B cell (primary cell): ENCODE results near the gene CILP2. TPM values are rescaled to one million over a fixed set of nuclear protein-coding genes. Genes with fewer than 3 reads are reported as not detected.

Experiments used
- ATAC-seq: fragments of 200-7000 bp; cut with Tn5 transposase; one replicate; pipeline ENCODE4 v1.10.0; 2021; ENCODE audit warnings: low read depth, mild to moderate bottlenecking, moderate number of reproducible peaks, moderate library complexity
- CTCF ChIA-PET: fragments of 350-600 bp; sonication (Branson Sonifier 250); formaldehyde crosslinking; loops from one replicate; lab custom pipeline; 2021; ENCODE audit warnings: antibody characterized with exemption, inconsistent platforms; lab: Charles Lee
- POLR2A ChIA-PET: fragments of 350-600 bp; sonication (Branson Sonifier 250); formaldehyde crosslinking; loops from one replicate; lab custom pipeline; 2021; ENCODE audit warnings: antibody characterized with exemption; lab: Charles Lee
- DNase-seq: peaks from one replicate; pipeline ENCODE4 v3.0.0; 2013
- H2AFZ ChIP-seq: 2 replicates; pipeline ENCODE4 v1.6.1; 2012; ENCODE audit warnings: mild to moderate bottlenecking, low read depth, low read length; ENCODE audit not compliant: insufficient read depth, poor library complexity, severe bottlenecking
- H3K27ac ChIP-seq, 2 donors: 1 replicate in 1 of 2; 2 replicates in 1 of 2; pipeline ENCODE4 v1.5.1; 2012 to 2013; ENCODE audit warnings: low read length in 2 of 2, mild to moderate bottlenecking in 2 of 2, moderate library complexity in 1 of 2
- H3K27me3 ChIP-seq, 4 experiments: fragments of 200-600 bp in 1 of 4; sonication (generic) in 1 of 4; replicated peaks in 1 of 4; 1 replicate in 2 of 4; 2 replicates in 2 of 4; pipeline versions ENCODE4 v1.6.1 to v1.7.0; 2013 to 2016; ENCODE audit warnings: low read length in 3 of 4, mild to moderate bottlenecking in 2 of 4, mixed read lengths in 1 of 4, moderate library complexity in 1 of 4; ENCODE audit not compliant: insufficient read depth in 4 of 4, control insufficient read depth in 3 of 4; ENCODE audit errors: control extremely low read depth in 1 of 4
- H3K36me3 ChIP-seq, 2 experiments: replicated peaks in 1 of 2; 1 replicate in 1 of 2; 2 replicates in 1 of 2; pipeline versions ENCODE4 v1.6.1 to v1.7.1; 2013; ENCODE audit warnings: low read length in 1 of 2; ENCODE audit not compliant: insufficient read depth in 2 of 2, control insufficient read depth in 1 of 2; ENCODE audit errors: control extremely low read depth in 1 of 2, extremely low read depth in 1 of 2
- H3K4me1 ChIP-seq, 2 donors: fragments of 200-600 bp in 1 of 2; sonication (generic) in 1 of 2; 1 replicate in 1 of 2; 2 replicates in 1 of 2; pipeline versions ENCODE4 v1.5.1 to v1.6.1; 2013 to 2017; ENCODE audit warnings: low read length in 2 of 2; ENCODE audit not compliant: control insufficient read depth in 2 of 2, insufficient read depth in 2 of 2
- H3K4me2 ChIP-seq: replicated peaks from 2 replicates; pipeline ENCODE3; 2012; ENCODE audit warnings: mild to moderate bottlenecking, low read depth, low read length; ENCODE audit not compliant: poor library complexity, severe bottlenecking
- H3K4me3 ChIP-seq, 5 experiments: fragments of 200-600 bp in 1 of 5; sonication (generic) in 1 of 5; 1 replicate in 3 of 5; 2 replicates in 2 of 5; pipeline versions ENCODE4 v1.5.1 to v1.7.0; 2011 to 2016; ENCODE audit warnings: low read length in 4 of 5, mild to moderate bottlenecking in 4 of 5, low read depth in 2 of 5, control low read depth in 1 of 5, moderate library complexity in 1 of 5; ENCODE audit not compliant: insufficient read depth in 1 of 5; ENCODE audit errors: control extremely low read depth in 1 of 5, extremely low read depth in 1 of 5
- H3K79me2 ChIP-seq: fragments of 200-600 bp; sonication (generic); one replicate; pipeline ENCODE4 v1.6.0; 2016; ENCODE audit warnings: low read length; ENCODE audit not compliant: control insufficient read depth, insufficient read depth
- H3K9ac ChIP-seq: fragments of 200-600 bp; sonication (generic); 2 replicates; pipeline ENCODE4 v1.6.1; 2017; ENCODE audit warnings: mild to moderate bottlenecking, low read length, moderate library complexity
- H3K9me3 ChIP-seq, 3 donors: one replicate each; pipeline versions ENCODE4 v1.6.1 to v1.7.1; 2013; ENCODE audit warnings: low read length in 2 of 3; ENCODE audit not compliant: control insufficient read depth in 2 of 3, insufficient read depth in 1 of 3; ENCODE audit errors: control extremely low read depth in 1 of 3
- H4K20me1 ChIP-seq: 2 replicates; pipeline ENCODE4 v1.6.0; 2012; ENCODE audit warnings: mild to moderate bottlenecking, low read length; ENCODE audit not compliant: insufficient read depth, control insufficient read depth, poor library complexity, severe bottlenecking
- H3K27ac Mint-ChIP-seq: one replicate; pipeline ENCODE4 v1.8.0; 2021; ENCODE audit warnings: mixed read lengths
- H3K27me3 Mint-ChIP-seq: one replicate; pipeline ENCODE4 v1.8.0; 2021; ENCODE audit warnings: mixed read lengths
- H3K4me1 Mint-ChIP-seq: one replicate; pipeline ENCODE4 v1.8.0; 2021; ENCODE audit warnings: mixed read lengths
- H3K4me3 Mint-ChIP-seq: one replicate; pipeline ENCODE4 v1.8.0; 2021; ENCODE audit warnings: mixed read lengths
- H3K9me3 Mint-ChIP-seq: one replicate; pipeline ENCODE4 v1.8.0; 2022; ENCODE audit warnings: mixed read lengths; ENCODE audit not compliant: insufficient read depth
- EZH2 ChIP-seq: IDR thresholded peaks from 2 replicates; pipeline ENCODE4 v1.6.1; 2012; ENCODE audit warnings: borderline replicate concordance, low read depth, mild to moderate bottlenecking, moderate library complexity, low read length; ENCODE audit not compliant: insufficient read depth, poor library complexity, severe bottlenecking
- WGBS: methylation state at CpG from one replicate; pipeline ENCODE4 v1.1.5; 2013; ENCODE audit warnings: missing lambda C conversion rate; ENCODE audit not compliant: insufficient coverage; 5-methylcytosine and 5-hydroxymethylcytosine counted together
- intact Hi-C: fragments of 100-400 bp; cut with micrococcal nuclease; formaldehyde crosslinking; loops from one replicate; pipeline ENCODE4 v1.10.0; 2022
- polyA plus RNA-seq: library from polyadenylated mRNA; depleted of rRNA; stranded (reverse); fragments of >200 nt; gene quantifications from 2 replicates; pipeline ENCODE4 v1.2.3, GENCODE V29; 2012
- total RNA-seq, 2 donors: library from RNA; stranded (reverse); fragments of 120-200 nt in 1 of 2; gene quantifications; 1 replicate in 1 of 2; 2 replicates in 1 of 2; pipeline versions ENCODE4 v1.2.3 to v1.2.4, GENCODE V29; 2013 to 2022
- TF ChIP-seq, protein P1 (sequence below): fragments of 200-600 bp; IDR thresholded peaks from one replicate; pipeline ENCODE4 v1.8.0; 2022; ENCODE audit warnings: antibody characterized with exemption, mild to moderate bottlenecking

The CILP2 gene
- total and polyA plus RNA-seq, 2 donors (not counting 1 experiment from before 2014, with no cell fraction given): 0.04 to 0.12 TPM

GRCh38 chr19:19592690-19593089, 54.6 kb downstream of the CILP2 start:
- POLR2A ChIA-PET: no interaction called here

GRCh38 chr19:19594381-19594780, 56.3 kb downstream of the CILP2 start:
- POLR2A ChIA-PET: no interaction called here
- H3K9ac ChIP-seq: no peak overlapping the region
- DNase-seq (no peak), ATAC-seq (no peak)
- no peak overlapping the region for H3K4me3 ChIP-seq
- no peak overlapping the region for H3K4me2 ChIP-seq
- H3K4me1 ChIP-seq: peaks cover 8 to 39% of the 10 kb centered on the region in 2 donors
- WGBS: no CpG with 5 or more reads among the region's 4 CpGs
- H3K4me1 Mint-ChIP-seq: peaks cover 49% of the 10 kb centered on the region
- no peaks in the 10 kb centered on the region for H3K27me3 Mint-ChIP-seq
- no peaks in the 10 kb centered on the region for H3K79me2 ChIP-seq
- no peaks in the 10 kb centered on the region for H3K36me3 ChIP-seq
- no peaks in the 10 kb centered on the region for H3K9me3 ChIP-seq
- no peak overlapping the region for H2AFZ ChIP-seq
- H3K4me3 Mint-ChIP-seq: no peak overlapping the region
- H4K20me1 ChIP-seq: no peaks in the 10 kb centered on the region
- no peak overlapping the region for H3K27ac Mint-ChIP-seq
- CTCF ChIA-PET: interaction anchor here (0.7 to 1.3 kb wide), 2 partner anchors 11 to 40 kb away, joined by 3 read pairs; no protein-coding TSS in a partner anchor
- no peak for TF ChIP-seq EZH2
- TF ChIP-seq, protein P1, sequence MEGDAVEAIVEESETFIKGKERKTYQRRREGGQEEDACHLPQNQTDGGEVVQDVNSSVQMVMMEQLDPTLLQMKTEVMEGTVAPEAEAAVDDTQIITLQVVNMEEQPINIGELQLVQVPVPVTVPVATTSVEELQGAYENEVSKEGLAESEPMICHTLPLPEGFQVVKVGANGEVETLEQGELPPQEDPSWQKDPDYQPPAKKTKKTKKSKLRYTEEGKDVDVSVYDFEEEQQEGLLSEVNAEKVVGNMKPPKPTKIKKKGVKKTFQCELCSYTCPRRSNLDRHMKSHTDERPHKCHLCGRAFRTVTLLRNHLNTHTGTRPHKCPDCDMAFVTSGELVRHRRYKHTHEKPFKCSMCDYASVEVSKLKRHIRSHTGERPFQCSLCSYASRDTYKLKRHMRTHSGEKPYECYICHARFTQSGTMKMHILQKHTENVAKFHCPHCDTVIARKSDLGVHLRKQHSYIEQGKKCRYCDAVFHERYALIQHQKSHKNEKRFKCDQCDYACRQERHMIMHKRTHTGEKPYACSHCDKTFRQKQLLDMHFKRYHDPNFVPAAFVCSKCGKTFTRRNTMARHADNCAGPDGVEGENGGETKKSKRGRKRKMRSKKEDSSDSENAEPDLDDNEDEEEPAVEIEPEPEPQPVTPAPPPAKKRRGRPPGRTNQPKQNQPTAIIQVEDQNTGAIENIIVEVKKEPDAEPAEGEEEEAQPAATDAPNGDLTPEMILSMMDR: no peak
- no peak overlapping the region for H3K27ac ChIP-seq
- H3K9me3 Mint-ChIP-seq: no peaks in the 10 kb centered on the region
- intact Hi-C loops: no loop called here
- H3K27me3 ChIP-seq: no peaks in the 10 kb centered on the region

More at GRCh38 chr19:19592690-19593089, 54.6 kb downstream of the CILP2 start:
- Histone ChIP-seq H3K9me3 (no peaks in the 10 kb centered on the region), H3K27me3 (no peaks in the 10 kb centered on the region), H3K36me3 (no peaks in the 10 kb centered on the region), H3K4me3 (no peak overlapping the region), H3K27ac (no peak overlapping the region), H3K4me2 (no peak overlapping the region), H3K9ac (no peak overlapping the region), H2AFZ (no peak overlapping the region), H4K20me1 (no peaks in the 10 kb centered on the region), H3K4me1 (peaks cover 6 to 22% of the 10 kb centered on the region in 2 donors), H3K79me2 (no peaks in the 10 kb centered on the region)
- CTCF ChIA-PET: no interaction called here
- ATAC-seq (no peak), DNase-seq (no peak)
- H3K27ac Mint-ChIP-seq: peak overlapping the region; percentile 50
- peaks cover 35% of the 10 kb centered on the region for H3K4me1 Mint-ChIP-seq
- WGBS: 100% methylated on average over 5 of the region's 10 CpGs
- H3K27me3 Mint-ChIP-seq: no peaks in the 10 kb centered on the region
- TF ChIP-seq, protein P1: no peak
- TF ChIP-seq EZH2: no peak
- intact Hi-C loops: no loop called here
- H3K9me3 Mint-ChIP-seq: no peaks in the 10 kb centered on the region
- no peak overlapping the region for H3K4me3 Mint-ChIP-seq
